Measurements from ENCODE around the gene GBP6.
"Not testable (repeated sequence)": the region's sequence is repeated elsewhere in the genome, so short reads cannot be mapped to it uniquely, and the experiment has no call there.

GBP6 gene

GRCh38 chr1:89363638-89364536, at the start of gene GBP6:
TSS of gene GBP6 (plus strand) at chr1:89364059. CDS start at chr1:89368552, 4,493 bp downstream.
- Histone ChIP-seq H3K4me3 (ENCODE audit: low read length) (no peak within 1 kb of the TSS), H3K4me1 (ENCODE audit: control insufficient read depth, insufficient read depth, low read length) (no peaks in the 10 kb centered on the region), H3K36me3 (ENCODE audit: control insufficient read depth, insufficient read depth, low read length) (no peaks in the 10 kb centered on the region), H3K27me3 (ENCODE audit: control insufficient read depth, insufficient read depth, low read length) (no peaks in the 10 kb centered on the region), H3K27ac (ENCODE audit: low read depth, low read length) (no peak within 1 kb of the TSS), H3K9ac (ENCODE audit: low read length) (no peak within 1 kb of the TSS)

- H3K4me3 ChIP-seq (ENCODE audit: low read length), result no peak overlapping the region
- no peak overlapping the region for H3K9ac ChIP-seq (ENCODE audit: low read length)
- H3K27me3 ChIP-seq (ENCODE audit: control insufficient read depth, insufficient read depth, low read length), result no peaks in the 10 kb centered on the region
- no peaks in the 10 kb centered on the region for H3K4me1 ChIP-seq (ENCODE audit: control insufficient read depth, insufficient read depth, low read length)
- no peak overlapping the region for H3K27ac ChIP-seq (ENCODE audit: low read depth, low read length)
- H3K36me3 ChIP-seq (ENCODE audit: control insufficient read depth, insufficient read depth, low read length), result no peaks in the 10 kb centered on the region
Measured at GRCh38 chr1:89322402-89322801, 41.5 kb upstream of the GBP6 start.

- Histone ChIP-seq H3K27me3 (ENCODE audit: control insufficient read depth, insufficient read depth, low read length) (no peaks in the 10 kb centered on the region), H3K36me3 (ENCODE audit: control insufficient read depth, insufficient read depth, low read length) (no peaks in the 10 kb centered on the region), H3K9ac (ENCODE audit: low read length) (no peak overlapping the region), H3K4me3 (ENCODE audit: low read length) (no peak overlapping the region), H3K27ac (ENCODE audit: low read depth, low read length) (no peak overlapping the region), H3K4me1 (ENCODE audit: control insufficient read depth, insufficient read depth, low read length) (no peaks in the 10 kb centered on the region)
Measured at GRCh38 chr1:89331890-89332289, 32.0 kb upstream of the GBP6 start.

GRCh38 chr1:89332461-89332860, 31.4 kb upstream of the GBP6 start:
- H3K4me3 ChIP-seq (ENCODE audit: low read length), result no peak overlapping the region

GRCh38 chr1:89335486-89335885, 28.4 kb upstream of the GBP6 start:
- Histone ChIP-seq H3K9ac (ENCODE audit: low read length) (no peak overlapping the region), H3K4me3 (ENCODE audit: low read length) (no peak overlapping the region), H3K36me3 (ENCODE audit: control insufficient read depth, insufficient read depth, low read length) (no peaks in the 10 kb centered on the region), H3K27me3 (ENCODE audit: control insufficient read depth, insufficient read depth, low read length) (no peaks in the 10 kb centered on the region), H3K4me1 (ENCODE audit: control insufficient read depth, insufficient read depth, low read length) (no peaks in the 10 kb centered on the region), H3K27ac (ENCODE audit: low read depth, low read length) (no peak overlapping the region)

More at GRCh38 chr1:89332461-89332860, 31.4 kb upstream of the GBP6 start:
- Histone ChIP-seq H3K9ac (ENCODE audit: low read length) (no peak overlapping the region), H3K4me1 (ENCODE audit: control insufficient read depth, insufficient read depth, low read length) (no peaks in the 10 kb centered on the region), H3K36me3 (ENCODE audit: control insufficient read depth, insufficient read depth, low read length) (no peaks in the 10 kb centered on the region), H3K27ac (ENCODE audit: low read depth, low read length) (no peak overlapping the region), H3K27me3 (ENCODE audit: control insufficient read depth, insufficient read depth, low read length) (no peaks in the 10 kb centered on the region)

- no peak overlapping the region for H3K4me3 ChIP-seq (ENCODE audit: low read length)
- no peaks in the 10 kb centered on the region for H3K4me1 ChIP-seq (ENCODE audit: control insufficient read depth, insufficient read depth, low read length)
- H3K27ac ChIP-seq (ENCODE audit: low read depth, low read length), result no peak overlapping the region
- H3K27me3 ChIP-seq (ENCODE audit: control insufficient read depth, insufficient read depth, low read length), result no peaks in the 10 kb centered on the region
- H3K9ac ChIP-seq (ENCODE audit: low read length), result no peak overlapping the region
- no peaks in the 10 kb centered on the region for H3K36me3 ChIP-seq (ENCODE audit: control insufficient read depth, insufficient read depth, low read length)
Measured at GRCh38 chr1:89337903-89338302, 26.0 kb upstream of the GBP6 start.

GRCh38 chr1:89339039-89339438, 24.8 kb upstream of the GBP6 start:
- H3K4me3 ChIP-seq (ENCODE audit: low read length), result no peak overlapping the region
- H3K4me1 ChIP-seq (ENCODE audit: control insufficient read depth, insufficient read depth, low read length), result no peaks in the 10 kb centered on the region
- H3K27ac ChIP-seq (ENCODE audit: low read depth, low read length), result no peak overlapping the region
- H3K27me3 ChIP-seq (ENCODE audit: control insufficient read depth, insufficient read depth, low read length), result no peaks in the 10 kb centered on the region
- no peaks in the 10 kb centered on the region for H3K36me3 ChIP-seq (ENCODE audit: control insufficient read depth, insufficient read depth, low read length)
- H3K9ac ChIP-seq (ENCODE audit: low read length), result no peak overlapping the region

GRCh38 chr1:89345479-89345878, 18.4 kb upstream of the GBP6 start:
- not testable (repeated sequence) for H3K9ac ChIP-seq (ENCODE audit: low read length); H3K36me3 ChIP-seq (ENCODE audit: control insufficient read depth, insufficient read depth, low read length); H3K4me3 ChIP-seq (ENCODE audit: low read length); H3K27ac ChIP-seq (ENCODE audit: low read depth, low read length); H3K4me1 ChIP-seq (ENCODE audit: control insufficient read depth, insufficient read depth, low read length); H3K27me3 ChIP-seq (ENCODE audit: control insufficient read depth, insufficient read depth, low read length)

GRCh38 chr1:89347296-89347695, 16.6 kb upstream of the GBP6 start:
- Histone ChIP-seq H3K4me1 (ENCODE audit: control insufficient read depth, insufficient read depth, low read length) (no peaks in the 10 kb centered on the region), H3K4me3 (ENCODE audit: low read length) (no peak overlapping the region), H3K27me3 (ENCODE audit: control insufficient read depth, insufficient read depth, low read length) (no peaks in the 10 kb centered on the region)

GRCh38 chr1:89350298-89350697, 13.6 kb upstream of the GBP6 start:
- H3K4me3 ChIP-seq (ENCODE audit: low read length), result no peak overlapping the region
- no peaks in the 10 kb centered on the region for H3K27me3 ChIP-seq (ENCODE audit: control insufficient read depth, insufficient read depth, low read length)
- H3K9ac ChIP-seq (ENCODE audit: low read length), result no peak overlapping the region
- H3K4me1 ChIP-seq (ENCODE audit: control insufficient read depth, insufficient read depth, low read length), result no peaks in the 10 kb centered on the region
- H3K36me3 ChIP-seq (ENCODE audit: control insufficient read depth, insufficient read depth, low read length), result no peaks in the 10 kb centered on the region
- no peak overlapping the region for H3K27ac ChIP-seq (ENCODE audit: low read depth, low read length)

More at GRCh38 chr1:89347296-89347695, 16.6 kb upstream of the GBP6 start:
- Histone ChIP-seq H3K36me3 (ENCODE audit: control insufficient read depth, insufficient read depth, low read length) (no peaks in the 10 kb centered on the region), H3K27ac (ENCODE audit: low read depth, low read length) (no peak overlapping the region), H3K9ac (ENCODE audit: low read length) (no peak overlapping the region)

GRCh38 chr1:89351597-89352311, 12.1 kb upstream of the GBP6 start:
- Histone ChIP-seq H3K27me3 (ENCODE audit: control insufficient read depth, insufficient read depth, low read length) (no peaks in the 10 kb centered on the region), H3K27ac (ENCODE audit: low read depth, low read length) (no peak overlapping the region), H3K36me3 (ENCODE audit: control insufficient read depth, insufficient read depth, low read length) (no peaks in the 10 kb centered on the region), H3K4me3 (ENCODE audit: low read length) (no peak overlapping the region), H3K9ac (ENCODE audit: low read length) (no peak overlapping the region), H3K4me1 (ENCODE audit: control insufficient read depth, insufficient read depth, low read length) (no peaks in the 10 kb centered on the region)

GRCh38 chr1:89352421-89352820, 11.4 kb upstream of the GBP6 start:
- no peaks in the 10 kb centered on the region for H3K36me3 ChIP-seq (ENCODE audit: control insufficient read depth, insufficient read depth, low read length)
- H3K27ac ChIP-seq (ENCODE audit: low read depth, low read length), result no peak overlapping the region
- H3K9ac ChIP-seq (ENCODE audit: low read length), result no peak overlapping the region
- no peak overlapping the region for H3K4me3 ChIP-seq (ENCODE audit: low read length)
- H3K27me3 ChIP-seq (ENCODE audit: control insufficient read depth, insufficient read depth, low read length), result no peaks in the 10 kb centered on the region
- H3K4me1 ChIP-seq (ENCODE audit: control insufficient read depth, insufficient read depth, low read length), result no peaks in the 10 kb centered on the region

Data from rectal smooth muscle tissue (tissue), 1 donor.